HG03460 (cell line): ENCODE results near the gene KCTD6.
A peak's percentile ranks its signal among the peaks of the same experiment; 100 is the strongest.

Source experiments
- ATAC-seq: cut with Tn5 transposase; IDR thresholded peaks from one replicate; pipeline ENCODE4 v1.9.1; 2021; ENCODE audit not compliant: unreplicated experiment

KCTD6 gene

GRCh38 chr3:58491506-58492402, at the start of gene KCTD6:
Gene KCTD6, plus strand, starts transcription at chr3:58492096. Its CDS starts 6,660 bp downstream, at chr3:58498756.
- ATAC-seq: peak; percentile 83

- no peak for ATAC-seq
These were observed 39.7 kb upstream of the KCTD6 start for GRCh38 chr3:58452176-58452575.

GRCh38 chr3:58459160-58459559, 32.7 kb upstream of the KCTD6 start:
- ATAC-seq: no peak

GRCh38 chr3:58462829-58463180, 29.1 kb upstream of the KCTD6 start:
- no peak for ATAC-seq

GRCh38 chr3:58463181-58463941, 28.5 kb upstream of the KCTD6 start:
- ATAC-seq: peak; percentile 88

- no peak for ATAC-seq
These were observed 28.0 kb upstream of the KCTD6 start for GRCh38 chr3:58463942-58464271.

GRCh38 chr3:58464866-58465265, 27.0 kb upstream of the KCTD6 start:
- no peak for ATAC-seq

- no peak for ATAC-seq
These were observed 24.9 kb upstream of the KCTD6 start for GRCh38 chr3:58466899-58467563.

GRCh38 chr3:58469096-58469495, 22.8 kb upstream of the KCTD6 start:
- ATAC-seq: no peak

- ATAC-seq: no peak
These were observed 21.4 kb upstream of the KCTD6 start for GRCh38 chr3:58470363-58471024.

- ATAC-seq: no peak
These were observed 20.6 kb upstream of the KCTD6 start for GRCh38 chr3:58471025-58471887.

GRCh38 chr3:58473275-58473674, 18.6 kb upstream of the KCTD6 start:
- no peak for ATAC-seq

- ATAC-seq: no peak
These were observed 17.5 kb upstream of the KCTD6 start for GRCh38 chr3:58474348-58474911.

GRCh38 chr3:58474967-58475578, 16.8 kb upstream of the KCTD6 start:
- ATAC-seq: no peak

- ATAC-seq: no peak
These were observed 13.1 kb upstream of the KCTD6 start for GRCh38 chr3:58478781-58479180.

GRCh38 chr3:58480309-58480708, 11.6 kb upstream of the KCTD6 start:
- no peak for ATAC-seq

- no peak for ATAC-seq
These were observed 8.8 kb upstream of the KCTD6 start for GRCh38 chr3:58482917-58483636.

GRCh38 chr3:58484045-58484721, 7.7 kb upstream of the KCTD6 start:
- no peak for ATAC-seq
